Neural crest cell (in vitro differentiated cells): ENCODE measurements around the gene GAB2. TPM values are rescaled to one million over a fixed set of nuclear protein-coding genes. Genes with fewer than 3 reads are reported as not detected.
"Not testable (repeated sequence)": the region's sequence is repeated elsewhere in the genome, so short reads cannot be mapped to it uniquely, and the experiment has no call there.

ENCODE experiments used
- DNase-seq: peaks from one replicate; pipeline ENCODE4 v3.0.0; 2021; ENCODE audit warnings: low read depth, mixed read lengths, low spot score
- H3K27ac Mint-ChIP-seq: one replicate; pipeline ENCODE4 v1.8.0; 2021; ENCODE audit warnings: mild to moderate bottlenecking, mixed read lengths; ENCODE audit not compliant: unreplicated experiment
- H3K27me3 Mint-ChIP-seq: 2 replicates; pipeline ENCODE4 v1.8.0; 2021; ENCODE audit warnings: low read depth, mild to moderate bottlenecking, mixed read lengths
- H3K36me3 Mint-ChIP-seq: 2 replicates; pipeline ENCODE4 v1.8.0; 2021; ENCODE audit warnings: low read depth, mild to moderate bottlenecking, mixed read lengths
- H3K4me1 Mint-ChIP-seq: 2 replicates; pipeline ENCODE4 v1.8.0; 2021; ENCODE audit warnings: mixed read lengths
- H3K4me3 Mint-ChIP-seq: one replicate; pipeline ENCODE4 v1.8.0; 2021; ENCODE audit warnings: mild to moderate bottlenecking, mixed read lengths
- H3K9me3 Mint-ChIP-seq: 2 replicates; pipeline ENCODE4 v1.8.0; 2021; ENCODE audit warnings: mixed read lengths
- CTCF ChIP-seq: fragments of 200-600 bp; sonication (generic); conservative IDR thresholded peaks from 2 replicates; pipeline ENCODE4 v1.5.0; 2021; ENCODE audit warnings: antibody characterized with exemption, mild to moderate bottlenecking
- total RNA-seq: library from RNA; stranded (reverse); gene quantifications from 2 replicates; pipeline ENCODE4 v1.2.1, GENCODE V29; 2021

Gene GAB2
- total RNA-seq, 1 donor from 2014 or later: 27.9 TPM

- Mint-ChIP-seq H3K27ac (peak overlapping the region; percentile 8), H3K36me3 (peaks cover 26% of the 10 kb centered on the region), H3K4me3 (no peak overlapping the region), H3K4me1 (no peaks in the 10 kb centered on the region), H3K9me3 (no peaks in the 10 kb centered on the region), H3K27me3 (no peaks in the 10 kb centered on the region)
- no peak for TF ChIP-seq CTCF
- DNase-seq: no peak
These were observed 192.7 kb downstream of the GAB2 start for GRCh38 chr11:78224906-78225420.

GRCh38 chr11:78224506-78224905, 193.1 kb downstream of the GAB2 start:
- no peak overlapping the region for H3K4me3 Mint-ChIP-seq
- no peaks in the 10 kb centered on the region for H3K27me3 Mint-ChIP-seq
- H3K9me3 Mint-ChIP-seq: no peaks in the 10 kb centered on the region
- H3K27ac Mint-ChIP-seq: no peak overlapping the region
- H3K36me3 Mint-ChIP-seq: peaks cover 26% of the 10 kb centered on the region
- no peak for DNase-seq
- TF ChIP-seq CTCF: no peak
- no peaks in the 10 kb centered on the region for H3K4me1 Mint-ChIP-seq

- H3K27ac Mint-ChIP-seq: no peak overlapping the region
- no peak for DNase-seq
- H3K4me3 Mint-ChIP-seq: no peak overlapping the region
- no peaks in the 10 kb centered on the region for H3K27me3 Mint-ChIP-seq
- peaks cover 30% of the 10 kb centered on the region for H3K36me3 Mint-ChIP-seq
- no peaks in the 10 kb centered on the region for H3K9me3 Mint-ChIP-seq
- no peaks in the 10 kb centered on the region for H3K4me1 Mint-ChIP-seq
- no peak for TF ChIP-seq CTCF
These were observed 194.2 kb downstream of the GAB2 start for GRCh38 chr11:78223320-78223954.

GRCh38 chr11:78222726-78223125, 194.9 kb downstream of the GAB2 start:
- H3K36me3 Mint-ChIP-seq: peaks cover 34% of the 10 kb centered on the region
- not testable (repeated sequence) for H3K27ac Mint-ChIP-seq, DNase-seq, H3K4me3 Mint-ChIP-seq, H3K9me3 Mint-ChIP-seq, H3K4me1 Mint-ChIP-seq, H3K27me3 Mint-ChIP-seq

GRCh38 chr11:78221396-78222315, 196.0 kb downstream of the GAB2 start:
- no peak for TF ChIP-seq CTCF
- Mint-ChIP-seq H3K4me3 (no peak overlapping the region), H3K36me3 (peaks cover 40% of the 10 kb centered on the region), H3K27ac (peak overlapping the region; percentile 71), H3K27me3 (no peaks in the 10 kb centered on the region), H3K9me3 (no peaks in the 10 kb centered on the region), H3K4me1 (no peaks in the 10 kb centered on the region)
- DNase-seq: no peak
